CD4-positive, alpha-beta T cell treated with Interferon alpha-2 for 1 hour (primary cell): ENCODE results near the gene SLC8A3.

Experiments used
- DNase-seq, 2 donors: peaks; one replicate each; pipeline ENCODE4 v3.0.0-alpha.2; 2020 to 2022

Gene SLC8A3

DNA sequence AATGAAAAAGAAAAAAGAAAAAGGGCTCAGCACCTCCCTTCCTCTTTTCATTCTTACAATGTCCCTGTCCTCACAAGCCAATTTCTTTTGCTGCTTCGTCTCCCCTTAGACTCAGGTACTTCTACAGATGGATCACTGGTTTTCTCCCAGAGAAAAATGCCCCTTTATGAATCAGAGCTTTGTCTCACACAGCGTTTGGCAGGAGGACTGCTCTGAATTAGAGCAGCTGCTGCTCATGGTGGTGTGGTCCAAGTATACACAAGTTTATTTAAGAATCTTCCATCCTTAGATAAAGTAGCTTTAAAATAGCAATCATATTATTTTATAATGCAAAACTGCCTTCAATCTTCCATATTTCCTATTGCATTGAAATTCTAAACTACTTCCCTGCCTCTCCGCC, 80.3 kb downstream of the SLC8A3 start:
- no peak for DNase-seq

DNA sequence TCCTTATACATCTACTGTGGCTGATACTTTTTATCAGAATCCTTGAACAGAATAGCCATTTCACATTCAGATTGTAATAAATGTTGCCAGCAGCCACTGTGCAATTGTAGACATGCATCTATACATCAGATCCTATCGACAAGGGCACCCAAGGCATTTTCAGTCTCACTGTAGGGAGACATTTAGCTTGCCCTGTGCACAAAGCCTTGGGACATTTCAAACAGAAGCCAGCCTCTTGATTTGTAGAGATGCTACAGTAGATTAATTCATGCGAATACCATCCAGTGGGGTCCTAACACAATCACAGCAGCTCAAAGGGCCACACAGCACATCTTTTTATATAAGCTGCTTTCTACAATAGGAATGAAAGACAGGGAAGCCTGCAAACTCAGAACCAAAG, 81.4 kb downstream of the SLC8A3 start:
- DNase-seq = no peak

- DNase-seq = no peak
Measured at GRCh38 chr14:70100071-70100470, 88.7 kb downstream of the SLC8A3 start.

- no peak for DNase-seq
Measured at GRCh38 chr14:70098250-70098809, 90.4 kb downstream of the SLC8A3 start.

GRCh38 chr14:70097576-70098249, 91.0 kb downstream of the SLC8A3 start:
- no peak for DNase-seq

GRCh38 chr14:70096866-70097265, 91.9 kb downstream of the SLC8A3 start:
- no peak for DNase-seq

- DNase-seq = no peak
Measured at GRCh38 chr14:70094631-70095030, 94.1 kb downstream of the SLC8A3 start.

- no peak for DNase-seq
Measured at GRCh38 chr14:70094106-70094505, 94.6 kb downstream of the SLC8A3 start.

DNA sequence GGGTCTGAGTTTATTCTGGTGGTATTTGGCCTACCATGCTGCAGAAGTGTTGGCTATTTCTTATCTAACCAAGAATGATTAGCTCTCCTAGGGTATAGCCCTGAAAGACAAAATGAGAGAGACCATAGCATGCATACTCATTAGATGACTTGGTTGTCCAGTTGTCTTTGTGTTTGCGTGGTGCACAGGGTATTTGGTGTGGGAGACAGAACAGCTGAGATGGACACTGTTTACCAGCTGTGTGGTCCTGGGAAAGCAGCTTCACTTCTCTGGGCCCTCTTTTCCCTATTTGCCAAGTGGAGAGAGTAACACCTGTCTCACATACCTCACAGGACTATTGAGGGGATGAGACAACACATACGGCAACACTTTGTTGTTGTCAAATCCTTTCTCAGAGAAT, 95.6 kb downstream of the SLC8A3 start:
- no peak for DNase-seq

DNA sequence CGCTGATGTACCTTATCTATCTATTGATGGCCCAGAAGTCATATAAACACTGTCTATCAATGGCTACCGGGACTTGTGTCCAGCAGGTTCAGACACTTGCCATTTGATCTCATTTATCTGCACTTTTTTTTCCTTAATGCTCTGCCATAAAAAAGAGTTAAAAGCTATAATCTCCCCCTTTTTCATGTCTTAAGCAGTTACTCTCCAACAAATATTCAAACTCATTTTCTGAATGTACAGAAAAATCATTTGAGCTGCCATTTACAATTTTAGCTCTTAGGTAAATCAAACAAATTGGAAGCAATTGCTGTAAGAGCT, 101.4 kb downstream of the SLC8A3 start:
- DNase-seq = no peak

- no peak for DNase-seq
Measured at GRCh38 chr14:70086685-70087379, 101.9 kb downstream of the SLC8A3 start.

- DNase-seq = no peak
Measured at GRCh38 chr14:70084226-70084625, 104.5 kb downstream of the SLC8A3 start.

DNA sequence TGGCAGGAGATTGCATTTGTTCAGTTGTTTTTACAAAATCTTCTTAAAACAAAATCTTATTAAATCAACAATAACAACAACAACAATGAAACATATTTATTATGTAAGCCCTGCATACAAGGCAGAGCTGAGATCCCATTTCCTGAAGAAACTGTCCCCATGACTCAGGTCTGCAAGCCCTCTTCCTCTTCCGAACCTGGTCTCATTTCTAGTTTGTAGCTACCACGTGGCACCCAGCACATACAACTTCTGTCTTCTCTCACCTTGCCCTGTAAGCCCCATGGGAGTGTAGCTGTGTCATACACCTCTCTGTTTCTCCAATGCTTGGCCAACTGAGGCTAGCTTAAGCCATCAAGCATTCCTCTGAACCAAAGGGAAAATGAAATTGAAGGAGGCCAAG, 106.4 kb downstream of the SLC8A3 start:
- no peak for DNase-seq

DNA sequence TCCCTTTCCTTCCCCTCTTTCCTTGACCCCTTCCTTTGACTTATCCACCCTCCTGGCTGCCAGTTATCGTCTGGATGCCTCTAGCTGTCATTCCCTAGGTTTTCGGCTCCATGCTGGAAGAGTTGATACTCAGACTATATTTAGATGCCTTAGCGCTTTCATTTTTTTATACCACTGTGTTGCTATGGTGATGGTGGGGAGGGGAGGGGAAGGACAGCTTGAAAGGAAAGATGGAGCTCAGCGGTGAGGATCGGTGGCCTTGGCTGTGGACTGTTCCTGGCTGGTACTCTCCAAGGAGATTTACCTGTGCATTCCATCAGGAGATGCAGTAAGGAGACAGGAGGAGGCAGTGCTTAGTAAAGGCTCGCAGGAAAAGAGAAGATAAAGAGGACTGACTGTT, 108.7 kb downstream of the SLC8A3 start:
- DNase-seq = no peak

- DNase-seq = no peak
Measured at GRCh38 chr14:70078329-70078728, 110.4 kb downstream of the SLC8A3 start.

GRCh38 chr14:70077720-70078119, 111.0 kb downstream of the SLC8A3 start:
- DNase-seq = no peak

DNA sequence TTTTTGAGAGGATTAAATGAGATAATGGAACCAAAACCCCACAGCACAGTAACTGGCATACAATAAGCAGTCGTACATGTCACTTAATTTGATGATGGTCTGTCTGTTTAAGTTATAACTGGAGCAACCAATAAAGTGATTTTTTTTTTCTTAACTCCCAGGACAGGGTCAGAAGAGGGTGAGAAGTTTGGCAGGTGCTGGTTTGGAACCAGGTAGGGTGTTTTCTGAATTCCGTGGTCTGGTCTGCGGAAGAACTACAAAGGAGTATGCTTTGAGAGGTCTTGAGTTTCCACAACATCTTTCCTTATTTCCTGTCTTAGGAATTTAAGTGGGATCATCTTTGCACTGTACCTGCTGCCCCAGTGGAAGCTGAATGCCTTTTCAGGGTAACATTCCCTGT, 111.7 kb downstream of the SLC8A3 start:
- DNase-seq = no peak

DNA sequence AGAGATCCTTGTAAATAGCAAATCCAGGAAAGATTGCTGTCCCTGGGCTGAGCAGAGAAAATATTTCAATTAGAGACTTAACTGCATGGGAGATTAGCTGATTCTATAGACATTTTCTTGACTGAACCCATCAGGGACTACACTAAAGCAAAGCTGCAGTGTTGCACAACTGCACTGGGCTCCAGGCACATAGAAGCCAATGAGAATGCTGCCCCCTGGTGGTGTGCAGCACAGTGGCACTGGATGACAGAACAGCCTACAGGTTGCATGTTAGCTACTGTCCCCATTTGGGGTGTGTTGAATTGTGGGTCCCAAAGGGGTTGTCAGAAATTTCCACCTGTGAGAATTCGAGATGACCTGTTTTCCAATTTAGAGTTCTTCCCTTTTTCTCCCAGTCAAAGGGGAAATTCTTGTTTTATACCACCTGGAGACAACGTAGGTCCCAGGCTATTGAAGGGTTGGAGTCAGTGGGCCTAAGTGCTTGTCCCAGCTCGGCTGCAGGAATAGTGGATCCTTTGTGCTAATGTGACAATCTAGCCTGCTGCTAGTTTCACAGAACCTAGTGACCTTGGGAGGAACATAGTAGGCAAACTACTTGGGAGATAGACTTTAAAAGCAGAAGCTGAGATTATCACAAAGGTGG, 114.7 kb downstream of the SLC8A3 start:
- peak; percentile 13 to 31 for DNase-seq

DNA sequence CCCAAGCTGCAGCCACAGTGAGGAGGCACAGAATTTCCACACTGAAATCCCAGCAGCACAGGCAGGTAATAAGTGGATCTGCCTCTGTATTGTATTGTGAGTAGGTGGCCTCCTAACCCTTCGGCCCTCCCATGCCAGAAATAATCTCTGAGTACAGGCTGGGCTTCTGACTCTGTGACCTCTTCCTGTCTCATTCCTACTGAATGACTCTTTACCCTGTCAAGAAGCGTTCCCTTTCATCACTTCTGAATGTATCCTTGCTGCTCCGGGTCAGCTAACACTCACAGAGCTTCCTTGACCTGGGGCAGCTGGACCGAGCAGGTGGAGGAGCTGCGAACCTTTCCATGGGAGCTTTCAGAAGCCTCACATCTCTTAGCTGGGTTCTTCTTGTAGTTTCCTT, 119.6 kb downstream of the SLC8A3 start:
- DNase-seq = no peak

- no peak for DNase-seq
Measured at GRCh38 chr14:70067810-70068209, 120.9 kb downstream of the SLC8A3 start.

- DNase-seq = no peak
Measured at GRCh38 chr14:70064136-70064865, 124.5 kb downstream of the SLC8A3 start.

DNA sequence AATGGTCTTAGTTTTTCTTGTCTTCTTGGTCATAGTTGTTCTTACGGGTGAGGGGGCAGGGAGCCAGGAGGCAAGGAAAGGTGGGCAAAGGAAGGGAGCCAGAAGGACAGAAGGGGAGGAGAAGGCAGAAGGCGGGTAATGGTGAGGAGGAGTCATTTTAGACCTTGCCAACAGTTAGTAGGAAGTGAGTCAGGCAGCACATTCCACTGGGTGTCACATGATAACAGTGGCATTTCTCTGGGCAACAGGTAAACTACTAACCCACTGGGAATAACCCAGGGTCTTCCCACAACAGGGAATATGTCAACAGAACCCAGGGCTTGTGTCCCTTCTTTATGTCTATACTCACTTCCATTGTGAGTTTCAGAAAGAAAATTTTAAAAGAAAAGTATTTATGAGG, 127.6 kb downstream of the SLC8A3 start:
- no peak for DNase-seq

DNA sequence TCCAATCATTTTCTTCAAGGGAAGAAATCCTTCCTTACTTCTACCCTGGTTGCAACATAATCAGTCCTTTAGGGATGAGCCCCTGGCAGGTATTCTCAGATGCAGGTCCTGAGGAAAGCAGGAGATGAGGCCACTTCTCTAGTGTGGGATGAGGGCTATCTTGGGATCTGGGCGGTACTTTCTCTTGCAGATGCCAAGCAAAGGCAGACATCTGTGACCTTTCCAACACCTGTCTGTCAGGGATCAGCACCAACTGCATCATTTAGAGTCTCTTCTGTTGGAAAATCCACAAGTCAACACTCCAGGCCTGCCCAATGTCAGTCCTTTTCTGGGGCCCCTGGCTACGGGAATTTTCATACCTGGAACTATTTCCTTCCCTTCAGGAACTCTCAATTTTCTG, 129.2 kb downstream of the SLC8A3 start:
- DNase-seq = no peak
